ENCODE data around the gene TAS2R30. TPM values are rescaled to one million over a fixed set of nuclear protein-coding genes. Genes with fewer than 3 reads are reported as not detected.
"Not testable (repeated sequence)": the region's sequence is repeated elsewhere in the genome, so short reads cannot be mapped to it uniquely, and the experiment has no call there.

TAS2R30 gene
- total RNA-seq, 1 donor from 2014 or later: 1.7 TPM

GRCh38 chr12:11114130-11114529 is 20.3 kb downstream of the TAS2R30 start:
- DNase-seq (ENCODE audit: low spot score): not testable (repeated sequence)

- DNase-seq (ENCODE audit: low spot score): not testable (repeated sequence)
Observed at GRCh38 chr12:11111213-11111612, 23.2 kb downstream of the TAS2R30 start.

- no peak for DNase-seq (ENCODE audit: low spot score)
Observed at GRCh38 chr12:11108862-11109261, 25.6 kb downstream of the TAS2R30 start.

GRCh38 chr12:11107719-11108118 is 26.7 kb downstream of the TAS2R30 start:
- DNase-seq (ENCODE audit: low spot score): no peak

GRCh38 chr12:11106288-11106687 is 28.2 kb downstream of the TAS2R30 start:
- DNase-seq (ENCODE audit: low spot score): no peak

- DNase-seq (ENCODE audit: low spot score): no peak
Observed at GRCh38 chr12:11105546-11105945, 28.9 kb downstream of the TAS2R30 start.

GRCh38 chr12:11094910-11095309 is 39.5 kb downstream of the TAS2R30 start:
- DNase-seq (ENCODE audit: low spot score): not testable (repeated sequence)

GRCh38 chr12:11092128-11092527 is 42.3 kb downstream of the TAS2R30 start, which contains the start of gene TAS2R43:
Gene TAS2R43, minus strand, starts transcription at chr12:11092313. Its CDS starts 84 bp downstream, at chr12:11092229.
- no peak for DNase-seq (ENCODE audit: low spot score)

- no peak for DNase-seq (ENCODE audit: low spot score)
Observed at GRCh38 chr12:11089246-11089645, 45.2 kb downstream of the TAS2R30 start.

GRCh38 chr12:11085419-11085818 is 49.0 kb downstream of the TAS2R30 start:
- DNase-seq (ENCODE audit: low spot score): no peak

Other genes starting within 250 kb of the TAS2R30 start
- gene TAS2R13, start 225.1 kb downstream of the TAS2R30 start, total RNA-seq: 0.78 TPM
- not detected for gene PRH2, start 205.4 kb downstream of the TAS2R30 start, total RNA-seq
- 1.4 TPM for gene TAS2R14, start 195.4 kb downstream of the TAS2R30 start, total RNA-seq
- gene TAS2R50, start 147.7 kb downstream of the TAS2R30 start, total RNA-seq: 1.3 TPM
- gene TAS2R20, start 136.3 kb downstream of the TAS2R30 start, total RNA-seq: 0.89 TPM
- gene TAS2R19, start 112.0 kb downstream of the TAS2R30 start, total RNA-seq: 1.9 TPM
- gene TAS2R31, start 103.2 kb downstream of the TAS2R30 start, total RNA-seq: 3.1 TPM
- 0.46 TPM for gene TAS2R46, start 72.3 kb downstream of the TAS2R30 start, total RNA-seq
- gene TAS2R43, start 42.3 kb downstream of the TAS2R30 start, total RNA-seq: 0.35 TPM
- 11.9 TPM for gene SMIM10L1, start 36.5 kb upstream of the TAS2R30 start, total RNA-seq
- gene TAS2R42, start 52.3 kb upstream of the TAS2R30 start, total RNA-seq: not detected
- not detected for gene PRB3, start 135.1 kb upstream of the TAS2R30 start, total RNA-seq
- gene PRB4, start 175.8 kb upstream of the TAS2R30 start, total RNA-seq: not detected